Chondrocyte (in vitro differentiated cells): ENCODE results near the gene KLK14. TPM values are rescaled to one million over a fixed set of nuclear protein-coding genes. Genes with fewer than 3 reads are reported as not detected.

Experiments
- DNase-seq: peaks from one replicate; pipeline ENCODE4 v3.0.0; 2021; ENCODE audit warnings: mixed read lengths, low spot score
- H3K27ac Mint-ChIP-seq: one replicate; pipeline ENCODE4 v1.8.0; 2021; ENCODE audit warnings: mild to moderate bottlenecking, moderate library complexity, mixed read lengths; ENCODE audit not compliant: unreplicated experiment
- H3K27me3 Mint-ChIP-seq: 2 replicates; pipeline ENCODE4 v1.8.0; 2021; ENCODE audit warnings: low read depth, mixed read lengths
- H3K36me3 Mint-ChIP-seq: 2 replicates; pipeline ENCODE4 v1.8.0; 2021; ENCODE audit warnings: low read depth, mixed read lengths
- H3K4me1 Mint-ChIP-seq: 2 replicates; pipeline ENCODE4 v1.8.0; 2021; ENCODE audit warnings: low read depth, mild to moderate bottlenecking, mixed read lengths
- H3K4me3 Mint-ChIP-seq: one replicate; pipeline ENCODE4 v1.8.0; 2021; ENCODE audit warnings: mild to moderate bottlenecking, moderate library complexity, mixed read lengths; ENCODE audit not compliant: unreplicated experiment
- H3K9me3 Mint-ChIP-seq: 2 replicates; pipeline ENCODE4 v1.8.0; 2021; ENCODE audit warnings: low read depth, mixed read lengths
- CTCF ChIP-seq: fragments of 200-600 bp; sonication (generic); IDR thresholded peaks from 2 replicates; pipeline ENCODE4 v1.5.0; 2021; ENCODE audit warnings: antibody characterized with exemption, mild to moderate bottlenecking, moderate library complexity
- total RNA-seq: library from RNA; stranded (reverse); gene quantifications from 3 replicates; pipeline ENCODE4 v1.2.1, GENCODE V29; 2021

Gene KLK14
- total RNA-seq, 1 donor from 2014 or later, result not detected

GRCh38 chr19:51047031-51047335 lies 35.7 kb downstream of the KLK14 start:
- DNase-seq, result no peak
- H3K9me3 Mint-ChIP-seq, result peaks cover 4% of the 10 kb centered on the region
- H3K27me3 Mint-ChIP-seq, result peaks cover 4% of the 10 kb centered on the region
- H3K27ac Mint-ChIP-seq, result no peak overlapping the region
- no peaks in the 10 kb centered on the region for H3K36me3 Mint-ChIP-seq
- H3K4me1 Mint-ChIP-seq, result no peaks in the 10 kb centered on the region
- no peak for TF ChIP-seq CTCF
- no peak overlapping the region for H3K4me3 Mint-ChIP-seq

- Mint-ChIP-seq H3K4me3 (no peak overlapping the region), H3K27ac (no peak overlapping the region), H3K36me3 (no peaks in the 10 kb centered on the region), H3K27me3 (peaks cover 4% of the 10 kb centered on the region), H3K4me1 (no peaks in the 10 kb centered on the region), H3K9me3 (peaks cover 7% of the 10 kb centered on the region)
- no peak for DNase-seq
- TF ChIP-seq CTCF, result no peak
Observed at GRCh38 chr19:51044327-51044726, 38.4 kb downstream of the KLK14 start.

- DNase-seq, result no peak
- Mint-ChIP-seq H3K36me3 (no peaks in the 10 kb centered on the region), H3K9me3 (peaks cover 3% of the 10 kb centered on the region), H3K4me3 (no peak overlapping the region), H3K4me1 (no peaks in the 10 kb centered on the region), H3K27ac (no peak overlapping the region), H3K27me3 (peaks cover 4% of the 10 kb centered on the region)
- TF ChIP-seq CTCF, result no peak
Observed at GRCh38 chr19:51043497-51043896, 39.2 kb downstream of the KLK14 start.

GRCh38 chr19:51040151-51040550 lies 42.5 kb downstream of the KLK14 start:
- Mint-ChIP-seq H3K9me3 (peaks cover 3% of the 10 kb centered on the region), H3K27ac (no peak overlapping the region)

GRCh38 chr19:51036519-51036918 lies 46.2 kb downstream of the KLK14 start:
- no peak for TF ChIP-seq CTCF
- Mint-ChIP-seq H3K27ac (no peak overlapping the region), H3K4me3 (no peak overlapping the region), H3K27me3 (peaks cover 8% of the 10 kb centered on the region), H3K9me3 (no peaks in the 10 kb centered on the region), H3K4me1 (no peaks in the 10 kb centered on the region), H3K36me3 (no peaks in the 10 kb centered on the region)
- DNase-seq, result no peak

More at GRCh38 chr19:51040151-51040550, 42.5 kb downstream of the KLK14 start:
- no peaks in the 10 kb centered on the region for H3K27me3 Mint-ChIP-seq
- no peaks in the 10 kb centered on the region for H3K36me3 Mint-ChIP-seq
- DNase-seq, result no peak
- TF ChIP-seq CTCF, result no peak
- no peaks in the 10 kb centered on the region for H3K4me1 Mint-ChIP-seq
- no peak overlapping the region for H3K4me3 Mint-ChIP-seq
